GM18508 (cell line): ENCODE measurements around the gene RPH3AL.

Source experiments
- ATAC-seq: cut with Tn5 transposase; IDR thresholded peaks from one replicate; pipeline ENCODE4 v1.9.1; 2021; ENCODE audit warnings: moderate number of reproducible peaks; ENCODE audit not compliant: insufficient read depth, unreplicated experiment

RPH3AL gene

GRCh38 chr17:337022-337420 lies 15.6 kb downstream of the RPH3AL start:
- no peak for ATAC-seq

DNA sequence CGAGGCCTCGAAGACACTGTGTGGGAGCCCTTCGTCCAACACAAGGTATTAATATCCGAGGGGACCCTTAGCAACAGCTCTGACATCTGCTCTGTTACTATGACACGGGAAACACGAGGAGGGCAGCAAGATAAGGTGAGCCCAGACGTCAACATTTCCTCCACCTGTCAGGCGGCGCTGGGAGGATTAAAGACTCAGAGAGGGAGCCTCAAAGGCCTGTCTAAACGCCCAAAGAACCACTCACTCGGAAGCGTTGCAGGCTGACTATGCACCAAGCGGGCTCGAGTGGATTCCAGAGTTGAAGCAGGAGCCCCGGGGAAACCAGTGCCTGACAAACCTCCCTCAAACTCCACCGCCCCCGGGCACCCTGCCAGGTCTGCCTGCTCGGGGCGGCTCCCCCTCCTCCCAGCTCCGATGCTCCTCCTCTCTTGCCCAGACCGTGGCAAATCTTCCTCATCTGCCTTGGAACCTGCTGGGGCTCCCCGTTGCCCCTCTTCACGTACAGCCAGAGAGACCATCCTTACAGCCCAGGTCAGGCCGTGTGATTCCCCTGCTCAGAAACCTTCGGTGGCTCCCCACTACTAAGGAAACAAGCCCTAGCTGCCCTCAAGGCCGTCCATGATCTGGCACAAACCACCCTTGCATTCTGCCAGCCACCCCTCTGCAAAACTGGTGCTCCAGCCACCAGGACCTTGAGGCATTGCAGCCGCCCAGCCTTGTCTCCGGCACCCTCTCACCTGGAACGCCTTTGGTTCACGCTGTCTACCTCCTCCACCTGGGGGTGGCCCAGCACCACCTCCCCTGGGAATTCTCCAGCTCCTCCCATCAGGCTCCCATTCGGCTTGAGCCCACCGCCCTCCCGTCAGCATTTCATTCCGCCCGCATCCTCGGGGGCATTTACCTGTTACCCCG lies 16.2 kb downstream of the RPH3AL start:
- no peak for ATAC-seq

GRCh38 chr17:335691-336090 lies 16.9 kb downstream of the RPH3AL start:
- ATAC-seq: no peak

DNA sequence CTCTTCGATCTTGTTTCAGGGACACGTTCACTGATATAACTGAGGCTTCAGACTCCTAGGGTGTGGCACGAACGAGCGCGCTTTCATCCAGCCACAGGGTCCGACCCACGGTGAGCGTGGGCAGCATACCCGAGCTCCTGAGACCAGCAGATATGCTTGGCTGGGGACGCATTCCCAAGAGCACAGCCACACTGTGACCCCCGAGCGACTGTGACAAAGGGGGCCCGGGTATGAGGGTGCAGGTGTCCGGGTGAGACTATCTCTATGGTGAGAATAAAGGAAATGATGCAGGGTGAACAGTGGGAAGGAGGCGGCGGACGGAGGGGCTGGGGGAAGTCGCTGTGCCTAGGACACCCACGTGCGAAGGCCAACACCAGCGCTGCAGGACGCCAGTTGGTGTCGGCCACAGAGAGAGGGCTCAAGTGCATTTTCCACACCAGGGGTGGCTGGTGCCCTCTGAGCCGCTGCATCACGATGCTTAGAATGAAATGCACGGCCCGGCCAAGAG lies 17.6 kb downstream of the RPH3AL start:
- ATAC-seq: no peak

GRCh38 chr17:333626-334396 lies 18.8 kb downstream of the RPH3AL start:
- no peak for ATAC-seq

DNA sequence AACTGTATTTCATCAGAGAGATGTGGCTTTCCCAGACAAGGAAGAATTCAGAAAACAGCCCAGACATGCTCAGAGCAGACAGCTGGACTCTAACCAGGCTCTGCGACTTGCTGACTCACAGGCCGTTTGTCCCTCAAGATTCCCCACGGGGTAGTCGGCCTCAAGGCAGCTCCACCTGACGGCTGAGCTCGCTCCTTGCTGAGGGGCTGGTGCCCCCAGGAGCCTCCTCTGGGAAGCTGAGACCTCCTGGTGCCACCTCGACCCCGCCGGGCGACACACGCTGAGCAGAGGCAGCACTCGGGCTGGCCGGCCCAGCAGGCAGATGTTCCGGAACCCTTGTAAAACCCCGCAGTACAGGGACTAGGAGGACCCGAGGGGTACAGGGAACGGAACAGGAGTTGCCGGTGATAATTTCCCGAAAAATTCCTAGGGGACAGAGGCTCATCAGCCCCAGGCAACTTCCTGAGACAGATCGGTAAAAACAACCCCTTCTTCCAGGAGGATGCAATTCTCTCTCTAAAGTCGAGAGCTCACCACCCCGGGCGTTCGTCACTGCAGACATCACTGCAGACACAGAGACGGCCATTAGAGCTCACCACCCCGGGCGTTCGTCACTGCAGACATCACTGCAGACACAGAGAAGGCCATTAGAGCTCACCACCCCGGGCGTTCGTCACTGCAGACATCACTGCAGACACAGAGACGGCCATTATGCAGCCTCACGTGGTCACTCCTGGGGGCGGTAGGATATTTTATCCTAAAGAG lies 19.9 kb downstream of the RPH3AL start:
- no peak for ATAC-seq

DNA sequence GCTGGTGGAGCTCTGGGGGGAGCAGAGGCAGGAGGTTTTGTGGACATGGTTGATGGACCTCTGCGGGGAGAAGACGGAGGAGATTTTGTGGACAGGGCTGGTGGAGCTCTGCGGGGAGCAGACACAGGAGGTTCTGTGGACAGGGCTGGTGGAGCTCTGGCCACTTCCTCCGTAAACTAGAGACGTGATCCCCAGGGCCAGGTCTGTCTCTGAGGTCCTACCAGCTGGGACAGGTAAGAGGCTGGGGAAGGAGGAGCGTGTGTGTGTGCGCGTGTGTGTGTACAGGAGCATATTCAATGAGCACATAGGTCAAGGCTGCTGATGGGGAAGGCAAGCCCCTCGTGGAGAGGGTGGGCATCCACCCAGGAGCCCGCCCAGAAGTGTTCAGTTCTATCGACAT lies 20.6 kb downstream of the RPH3AL start:
- no peak for ATAC-seq

DNA sequence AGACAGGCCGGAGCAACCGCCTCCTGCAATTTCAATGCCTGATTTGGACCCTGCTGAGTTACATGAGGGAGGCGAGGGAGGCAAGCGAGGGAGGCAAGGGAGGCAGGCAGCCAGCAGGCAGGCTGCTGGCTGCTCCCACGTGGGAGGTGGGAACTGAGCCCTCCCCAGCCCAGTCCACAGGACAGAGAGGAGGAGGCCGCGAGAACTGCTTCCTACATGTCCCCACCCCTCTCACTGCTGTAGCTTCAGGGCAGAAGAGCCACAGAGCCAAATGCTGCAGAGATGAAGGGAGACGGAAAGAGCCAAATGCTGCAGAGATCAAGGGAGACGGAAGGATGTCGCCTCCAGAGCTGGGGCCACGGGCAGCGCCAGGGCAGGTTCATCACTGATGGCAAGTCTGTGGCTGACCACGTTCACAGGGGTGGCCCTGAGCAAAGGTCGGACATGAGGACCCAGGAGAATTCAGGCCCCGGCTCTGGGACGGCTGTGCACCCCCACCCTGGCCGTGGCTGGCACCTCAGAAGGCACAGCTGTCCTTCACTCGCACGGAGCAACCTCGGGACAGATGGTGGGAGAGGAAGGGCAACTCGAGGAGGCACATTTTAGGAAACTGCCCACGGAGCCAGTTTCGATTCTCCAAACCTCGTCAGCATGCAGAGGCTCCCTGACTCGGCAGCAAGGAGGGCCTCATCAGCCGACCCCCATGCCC lies 21.5 kb downstream of the RPH3AL start:
- ATAC-seq: no peak

DNA sequence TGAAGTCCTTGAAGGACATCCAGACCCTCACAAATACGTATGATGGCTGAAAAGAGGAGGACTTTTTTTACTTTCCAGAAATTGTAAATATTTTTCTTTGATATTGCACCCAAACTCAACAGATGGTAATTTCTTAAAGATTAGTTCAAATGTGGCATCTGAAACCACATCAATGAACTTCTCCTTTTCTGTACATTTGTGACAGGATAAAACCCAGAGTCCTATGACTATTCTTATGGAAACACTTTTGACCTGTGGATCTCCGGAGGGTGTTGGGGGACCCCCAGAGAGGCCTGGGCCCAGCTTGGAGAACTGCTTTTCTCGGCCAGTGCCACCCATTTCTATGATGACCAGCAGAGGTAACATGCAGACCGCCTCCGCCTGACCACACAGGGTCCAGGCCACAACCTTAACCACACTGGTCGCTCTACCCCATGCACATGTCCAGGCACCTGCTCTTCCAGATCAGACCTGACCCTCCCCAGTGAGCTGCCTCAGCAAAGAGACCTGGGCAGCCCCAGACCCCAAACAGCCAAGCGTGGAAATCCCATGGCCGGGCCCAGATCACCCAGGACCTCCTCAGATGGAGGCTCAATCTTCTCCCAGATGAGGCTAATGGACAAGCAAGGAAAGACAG lies 22.7 kb downstream of the RPH3AL start:
- ATAC-seq: no peak

DNA sequence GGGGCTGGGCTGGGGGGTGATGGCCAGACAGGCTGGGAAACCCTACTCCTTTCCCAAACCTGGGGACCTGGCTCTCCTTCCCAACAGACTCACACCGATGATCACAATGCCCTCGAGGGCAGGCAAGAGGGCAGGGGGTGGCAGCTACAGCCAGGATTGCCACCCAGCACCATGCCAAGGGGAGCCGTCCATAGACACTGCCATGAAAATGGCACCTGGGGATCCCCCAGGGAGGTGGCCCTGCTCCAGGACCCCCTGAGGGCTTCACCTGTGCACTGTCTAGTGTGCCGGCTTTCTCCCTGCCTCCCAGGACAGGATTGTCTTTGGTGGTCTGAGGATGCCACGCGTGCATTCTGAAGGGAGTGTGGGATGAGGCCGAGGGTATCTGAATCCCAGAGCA lies 24.6 kb downstream of the RPH3AL start:
- no peak for ATAC-seq

- ATAC-seq: no peak
Measured at GRCh38 chr17:327296-327695, 25.3 kb downstream of the RPH3AL start.

- ATAC-seq: no peak
Measured at GRCh38 chr17:326010-326621, 26.5 kb downstream of the RPH3AL start.

DNA sequence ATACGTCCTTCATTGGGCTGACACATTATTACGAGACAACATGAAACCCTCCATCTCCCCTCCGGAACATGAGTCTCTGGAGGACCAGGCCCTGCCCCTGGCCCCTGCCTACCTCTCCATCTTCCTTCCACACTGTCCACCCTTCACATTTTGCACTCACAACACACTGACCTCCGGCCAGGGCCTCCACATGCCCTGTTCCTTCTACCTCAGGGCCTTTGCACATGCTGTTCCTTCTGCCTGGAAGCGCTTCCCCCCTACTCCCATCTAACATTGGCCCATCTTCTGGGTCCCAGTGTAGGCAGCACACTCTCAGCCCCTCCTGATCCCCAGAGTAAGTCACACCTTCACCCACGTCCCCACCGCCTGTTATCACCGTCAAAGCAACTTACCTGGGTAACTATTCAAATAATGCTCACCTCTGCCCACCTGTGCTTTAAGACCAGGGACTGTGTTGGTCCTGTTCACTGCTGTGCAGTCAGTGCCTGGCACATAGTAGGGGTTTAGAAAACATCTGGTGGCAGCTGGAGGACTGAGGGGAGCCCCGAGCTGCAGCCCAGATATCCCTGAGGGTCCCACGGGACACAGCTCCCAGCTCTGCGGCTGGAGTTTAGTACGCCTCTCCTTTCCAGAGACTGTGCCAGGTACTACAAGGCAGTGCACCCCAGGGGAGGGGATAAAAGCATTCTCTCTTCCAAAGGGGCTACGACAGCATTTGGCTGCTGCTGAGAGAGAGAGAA lies 27.2 kb downstream of the RPH3AL start:
- ATAC-seq: no peak

- no peak for ATAC-seq
Measured at GRCh38 chr17:323721-324571, 28.7 kb downstream of the RPH3AL start.

DNA sequence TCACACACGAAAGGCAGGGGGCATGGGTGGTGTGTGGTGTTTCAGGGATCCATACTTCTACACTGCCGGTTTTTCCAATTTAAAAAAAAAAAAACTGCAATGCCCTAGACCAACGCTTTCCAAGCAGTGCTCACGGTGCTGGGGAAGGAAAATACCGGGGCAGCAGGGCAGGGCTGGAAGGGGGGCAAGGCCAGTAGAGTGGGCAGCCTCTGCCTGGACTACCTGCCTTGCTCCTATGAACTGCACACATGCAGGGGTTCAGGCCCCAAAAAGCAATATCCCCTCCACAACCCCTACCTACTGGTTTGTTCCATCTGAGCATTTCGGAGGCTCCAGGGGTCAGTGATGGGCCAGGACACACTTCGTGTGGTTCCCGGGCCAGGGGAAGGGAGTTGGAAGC lies 29.4 kb downstream of the RPH3AL start:
- no peak for ATAC-seq

GRCh38 chr17:322006-322780 lies 30.4 kb downstream of the RPH3AL start:
- no peak for ATAC-seq
